Caco-2 (cell line): ENCODE results near the gene MX1. TPM values are rescaled to one million over a fixed set of nuclear protein-coding genes. Genes with fewer than 3 reads are reported as not detected.

Experiments
- BruUV-seq: library from RNA; stranded (reverse); fragments of 400-500 nt; replicated peaks from 2 replicates; lab custom pipeline; 2021; lab: Mats Ljungman, UMichigan
- CTCF ChIA-PET: fragments of 300-600 bp; sonication (Branson Sonifier 250); formaldehyde crosslinking; loops from one replicate; lab custom pipeline; 2022; ENCODE audit warnings: antibody characterized with exemption; lab: Charles Lee
- POLR2A ChIA-PET: fragments of 300-600 bp; sonication (Branson Sonifier 250); formaldehyde crosslinking; loops from one replicate; lab custom pipeline; 2022; ENCODE audit warnings: antibody characterized with exemption; lab: Charles Lee
- DNase-seq, 2 experiments: peaks; one replicate each; pipeline versions ENCODE4 v3.0.0 to v3.0.0-alpha.2; 2020 to 2022
- H3K27me3 ChIP-seq: replicated peaks from 2 replicates; pipeline ENCODE4 v1.6.0; 2011; ENCODE audit warnings: low read length; ENCODE audit not compliant: control insufficient read depth, insufficient read depth
- H3K36me3 ChIP-seq: 2 replicates; pipeline ENCODE4 v1.5.1; 2011; ENCODE audit warnings: low read length; ENCODE audit not compliant: control insufficient read depth, insufficient read depth
- H3K4me1 ChIP-seq: fragments of 250-450 bp; sonication (Bioruptor Pico); 2 replicates; pipeline ENCODE4 v1.5.1; 2020; ENCODE audit warnings: mild to moderate bottlenecking
- H3K4me3 ChIP-seq: 2 replicates; pipeline ENCODE4 v1.5.1; 2011; ENCODE audit warnings: low read depth, mild to moderate bottlenecking, control low read depth, low read length
- H3K9me3 ChIP-seq: fragments of 250-450 bp; sonication (Bioruptor Pico); 2 replicates; pipeline ENCODE4 v1.5.1; 2020; ENCODE audit warnings: mild to moderate bottlenecking, moderate library complexity
- H3K27ac Mint-ChIP-seq: one replicate; pipeline ENCODE4 v1.8.0; 2022; ENCODE audit warnings: mixed read lengths; ENCODE audit not compliant: unreplicated experiment
- H3K27me3 Mint-ChIP-seq: one replicate; pipeline ENCODE4 v1.8.0; 2022; ENCODE audit warnings: mixed read lengths; ENCODE audit not compliant: insufficient read depth, unreplicated experiment
- H3K36me3 Mint-ChIP-seq: one replicate; pipeline ENCODE4 v1.8.0; 2022; ENCODE audit warnings: mild to moderate bottlenecking, mixed read lengths; ENCODE audit not compliant: insufficient read depth, unreplicated experiment
- H3K4me1 Mint-ChIP-seq: one replicate; pipeline ENCODE4 v1.8.0; 2022; ENCODE audit warnings: low read depth, mixed read lengths; ENCODE audit not compliant: unreplicated experiment
- H3K4me3 Mint-ChIP-seq: one replicate; pipeline ENCODE4 v1.8.0; 2022; ENCODE audit warnings: mild to moderate bottlenecking, moderate library complexity, mixed read lengths; ENCODE audit not compliant: unreplicated experiment
- H3K9me3 Mint-ChIP-seq: one replicate; pipeline ENCODE4 v1.8.0; 2022; ENCODE audit warnings: mixed read lengths; ENCODE audit not compliant: unreplicated experiment
- intact Hi-C: fragments of 100-400 bp; cut with micrococcal nuclease; formaldehyde crosslinking; loops from one replicate; pipeline ENCODE4 v1.10.0; 2022; ENCODE audit not compliant: unreplicated experiment
- total RNA-seq: library from RNA; stranded (reverse); gene quantifications from 2 replicates; pipeline ENCODE4 v1.2.3, GENCODE V29; 2022
- TF ChIP-seq, protein P1 (sequence below), 2 experiments: fragments of 200-600 bp in 1 of 2; IDR thresholded peaks; 1 replicate in 1 of 2; 2 replicates in 1 of 2; pipeline versions ENCODE4 v1.5.1 to v1.8.0; 2011 to 2022; ENCODE audit warnings: antibody characterized with exemption in 1 of 2, control low read depth in 1 of 2, inconsistent platforms in 1 of 2, low read depth in 1 of 2, low read length in 1 of 2, mild to moderate bottlenecking in 1 of 2, moderate library complexity in 1 of 2; ENCODE audit not compliant: insufficient read depth in 1 of 2, severe bottlenecking in 1 of 2, unreplicated experiment in 1 of 2

Gene MX1
- total RNA-seq, 1 experiment from 2014 or later, result 18.9 TPM

DNA sequence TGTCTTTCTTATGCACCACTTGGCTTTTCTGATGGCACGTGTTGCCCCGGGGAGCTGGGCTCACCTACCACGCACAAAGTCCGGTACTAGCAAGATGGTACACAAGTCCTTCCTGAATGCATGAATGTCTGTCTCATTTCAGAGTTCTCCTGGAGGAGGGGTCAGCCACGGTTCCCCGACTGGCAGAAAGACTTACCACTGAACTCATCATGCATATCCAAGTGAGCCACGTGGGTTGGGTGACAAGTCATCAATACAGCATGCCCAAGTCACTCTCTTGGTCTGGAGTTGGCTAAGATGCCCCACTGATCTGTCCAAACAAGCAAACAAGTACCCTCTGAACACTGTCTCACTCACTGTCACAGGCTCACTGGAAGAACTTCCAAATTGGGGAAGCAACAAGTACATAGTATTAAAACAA lies 28.6 kb upstream of the MX1 start:
- BruUV-seq, result no TSS peak
- no peak overlapping the region for H3K27ac Mint-ChIP-seq
- no peaks in the 10 kb centered on the region for H3K4me1 Mint-ChIP-seq
- Histone ChIP-seq H3K36me3 (no peaks in the 10 kb centered on the region), H3K4me1 (peaks cover 7% of the 10 kb centered on the region), H3K9me3 (no peaks in the 10 kb centered on the region), H3K4me3 (no peak overlapping the region), H3K27me3 (no peaks in the 10 kb centered on the region)
- TF ChIP-seq, protein P1, sequence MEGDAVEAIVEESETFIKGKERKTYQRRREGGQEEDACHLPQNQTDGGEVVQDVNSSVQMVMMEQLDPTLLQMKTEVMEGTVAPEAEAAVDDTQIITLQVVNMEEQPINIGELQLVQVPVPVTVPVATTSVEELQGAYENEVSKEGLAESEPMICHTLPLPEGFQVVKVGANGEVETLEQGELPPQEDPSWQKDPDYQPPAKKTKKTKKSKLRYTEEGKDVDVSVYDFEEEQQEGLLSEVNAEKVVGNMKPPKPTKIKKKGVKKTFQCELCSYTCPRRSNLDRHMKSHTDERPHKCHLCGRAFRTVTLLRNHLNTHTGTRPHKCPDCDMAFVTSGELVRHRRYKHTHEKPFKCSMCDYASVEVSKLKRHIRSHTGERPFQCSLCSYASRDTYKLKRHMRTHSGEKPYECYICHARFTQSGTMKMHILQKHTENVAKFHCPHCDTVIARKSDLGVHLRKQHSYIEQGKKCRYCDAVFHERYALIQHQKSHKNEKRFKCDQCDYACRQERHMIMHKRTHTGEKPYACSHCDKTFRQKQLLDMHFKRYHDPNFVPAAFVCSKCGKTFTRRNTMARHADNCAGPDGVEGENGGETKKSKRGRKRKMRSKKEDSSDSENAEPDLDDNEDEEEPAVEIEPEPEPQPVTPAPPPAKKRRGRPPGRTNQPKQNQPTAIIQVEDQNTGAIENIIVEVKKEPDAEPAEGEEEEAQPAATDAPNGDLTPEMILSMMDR (IDR thresholded peaks at IDR 0.05; ENCODE audit: insufficient read depth in 1 of 2, low read depth in 1 of 2, low read length in 1 of 2, severe bottlenecking in 1 of 2, unreplicated experiment in 1 of 2), result no peak
- H3K36me3 Mint-ChIP-seq, result no peaks in the 10 kb centered on the region
- intact Hi-C loops, result no loop called here
- POLR2A ChIA-PET, result no interaction called here
- peaks cover 9% of the 10 kb centered on the region for H3K9me3 Mint-ChIP-seq
- CTCF ChIA-PET, result no interaction called here
- no peaks in the 10 kb centered on the region for H3K27me3 Mint-ChIP-seq
- no peak overlapping the region for H3K4me3 Mint-ChIP-seq
- DNase-seq, result no peak

GRCh38 chr21:41398251-41398650 lies 27.8 kb upstream of the MX1 start:
- Histone ChIP-seq H3K4me3 (no peak overlapping the region), H3K36me3 (no peaks in the 10 kb centered on the region), H3K4me1 (peaks cover 7% of the 10 kb centered on the region), H3K27me3 (no peaks in the 10 kb centered on the region), H3K9me3 (no peaks in the 10 kb centered on the region)
- Mint-ChIP-seq H3K9me3 (peaks cover 9% of the 10 kb centered on the region), H3K4me3 (no peak overlapping the region), H3K27ac (no peak overlapping the region), H3K4me1 (no peaks in the 10 kb centered on the region), H3K36me3 (no peaks in the 10 kb centered on the region), H3K27me3 (no peaks in the 10 kb centered on the region)
- ChIA-PET POLR2A (no interaction called here), CTCF (no interaction called here)
- intact Hi-C loops, result no loop called here
- no peak for DNase-seq
- TF ChIP-seq, protein P1 (IDR thresholded peaks at IDR 0.05; ENCODE audit: insufficient read depth in 1 of 2, low read depth in 1 of 2, low read length in 1 of 2, severe bottlenecking in 1 of 2, unreplicated experiment in 1 of 2), result no peak
- BruUV-seq, result no TSS peak

- Mint-ChIP-seq H3K9me3 (peaks cover 9% of the 10 kb centered on the region), H3K36me3 (no peaks in the 10 kb centered on the region), H3K4me1 (no peaks in the 10 kb centered on the region), H3K27ac (no peak overlapping the region), H3K27me3 (no peaks in the 10 kb centered on the region), H3K4me3 (no peak overlapping the region)
- Histone ChIP-seq H3K4me1 (peaks cover 7% of the 10 kb centered on the region), H3K9me3 (no peaks in the 10 kb centered on the region), H3K4me3 (no peak overlapping the region), H3K27me3 (no peaks in the 10 kb centered on the region), H3K36me3 (no peaks in the 10 kb centered on the region)
- BruUV-seq, result no TSS peak
- ChIA-PET CTCF (no interaction called here), POLR2A (no interaction called here)
- TF ChIP-seq, protein P1 (IDR thresholded peaks at IDR 0.05; ENCODE audit: insufficient read depth in 1 of 2, low read depth in 1 of 2, low read length in 1 of 2, severe bottlenecking in 1 of 2, unreplicated experiment in 1 of 2), result no peak
- DNase-seq, result no peak
- intact Hi-C loops, result no loop called here
Measured at GRCh38 chr21:41398831-41399230, 27.2 kb upstream of the MX1 start.
